ENCODE measurements around the gene CLEC2A.

GRCh38 chr12:9943240-9943639, 11.1 kb upstream of the CLEC2A start:
- TF ChIP-seq SPI1 (IDR thresholded peaks at IDR 0.05; ENCODE audit: low read depth, low read length) (no peak), POU2F2 (IDR thresholded peaks at IDR 0.05; ENCODE audit: low read depth, low read length) (no peak), POLR2A (IDR thresholded peaks at IDR 0.05; ENCODE audit: low read depth, low read length) (no peak), TAF1 (IDR thresholded peaks at IDR 0.05; ENCODE audit: low read depth, low read length) (no peak)
